Measurements from ENCODE around the gene EXOC6B.

DNA sequence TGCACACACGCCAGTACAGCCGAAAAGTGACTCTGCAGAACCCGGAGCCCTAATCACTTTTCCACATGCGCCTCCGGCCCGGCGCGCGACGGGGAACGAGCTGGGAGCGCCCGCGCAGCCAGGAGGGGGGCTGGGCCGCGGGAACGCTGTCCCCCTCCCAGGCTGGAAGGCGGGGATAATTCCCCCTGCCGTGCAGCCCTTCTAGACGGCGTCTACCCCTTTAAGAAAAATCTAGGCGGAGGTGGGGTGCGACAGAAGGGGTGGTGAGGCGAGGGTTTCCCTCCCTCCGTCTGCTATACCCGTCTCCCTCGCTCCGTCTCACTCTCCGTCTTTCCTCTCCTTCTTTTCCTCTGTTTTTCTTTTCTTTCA, 680.6 kb downstream of the EXOC6B start:
- TF ChIP-seq, protein P1, sequence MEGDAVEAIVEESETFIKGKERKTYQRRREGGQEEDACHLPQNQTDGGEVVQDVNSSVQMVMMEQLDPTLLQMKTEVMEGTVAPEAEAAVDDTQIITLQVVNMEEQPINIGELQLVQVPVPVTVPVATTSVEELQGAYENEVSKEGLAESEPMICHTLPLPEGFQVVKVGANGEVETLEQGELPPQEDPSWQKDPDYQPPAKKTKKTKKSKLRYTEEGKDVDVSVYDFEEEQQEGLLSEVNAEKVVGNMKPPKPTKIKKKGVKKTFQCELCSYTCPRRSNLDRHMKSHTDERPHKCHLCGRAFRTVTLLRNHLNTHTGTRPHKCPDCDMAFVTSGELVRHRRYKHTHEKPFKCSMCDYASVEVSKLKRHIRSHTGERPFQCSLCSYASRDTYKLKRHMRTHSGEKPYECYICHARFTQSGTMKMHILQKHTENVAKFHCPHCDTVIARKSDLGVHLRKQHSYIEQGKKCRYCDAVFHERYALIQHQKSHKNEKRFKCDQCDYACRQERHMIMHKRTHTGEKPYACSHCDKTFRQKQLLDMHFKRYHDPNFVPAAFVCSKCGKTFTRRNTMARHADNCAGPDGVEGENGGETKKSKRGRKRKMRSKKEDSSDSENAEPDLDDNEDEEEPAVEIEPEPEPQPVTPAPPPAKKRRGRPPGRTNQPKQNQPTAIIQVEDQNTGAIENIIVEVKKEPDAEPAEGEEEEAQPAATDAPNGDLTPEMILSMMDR (IDR thresholded peaks at IDR 0.05) = no peak
- TF ChIP-seq POLR2A (IDR thresholded peaks at IDR 0.05) = no peak
